ENCODE measurements around the gene RET.

- TF ChIP-seq CTCF (IDR thresholded peaks at IDR 0.05), result no peak
- TF ChIP-seq POLR2A (IDR thresholded peaks at IDR 0.05), result no peak
- TF ChIP-seq EP300 (IDR thresholded peaks at IDR 0.05), result no peak
These were observed 5.9 kb downstream of the RET start for GRCh38 chr10:43082746-43083145.

Data from ovary (tissue), 3 donors.